GM23248 (cell line): ENCODE measurements around the gene WBP1L.

Experiments
- EZH2 ChIP-seq: fragments of 200-600 bp; sonication (generic); IDR thresholded peaks from 2 replicates; pipeline ENCODE4 v1.6.1; 2018; ENCODE audit warnings: antibody characterized with exemption, mild to moderate bottlenecking; ENCODE audit not compliant: insufficient read depth, poor library complexity, severe bottlenecking
- EZH2phosphoT487 ChIP-seq: fragments of 200-600 bp; sonication (generic); IDR thresholded peaks from 2 replicates; pipeline ENCODE4 v1.6.1; 2018; ENCODE audit warnings: antibody characterized with exemption, moderate library complexity, mild to moderate bottlenecking, low read depth; ENCODE audit not compliant: insufficient read depth

GRCh38 chr10:102834143-102834542 is 90.4 kb downstream of the WBP1L start:
- TF ChIP-seq EZH2 (no peak), EZH2phosphoT487 (no peak)
